GM21717 (cell line): ENCODE data around the gene RNF225.
"Not testable (repeated sequence)": the region's sequence is repeated elsewhere in the genome, so short reads cannot be mapped to it uniquely, and the experiment has no call there.

Experiments
- ATAC-seq: cut with Tn5 transposase; IDR thresholded peaks from one replicate; pipeline ENCODE4 v1.9.1; 2021; ENCODE audit warnings: mild to moderate bottlenecking, moderate library complexity; ENCODE audit not compliant: unreplicated experiment

Gene RNF225

GRCh38 chr19:58361900-58362271 is 33.6 kb upstream of the RNF225 start:
- ATAC-seq, result no peak

- ATAC-seq, result peak; percentile 81
Observed at GRCh38 chr19:58362272-58362994, 33.0 kb upstream of the RNF225 start, which contains the start of gene ZNF497. TSS of gene ZNF497 (minus strand) at chr19:58362751. CDS start at chr19:58357635, 5,116 bp downstream.

- ATAC-seq, result no peak
Observed at GRCh38 chr19:58364146-58364545, 31.3 kb upstream of the RNF225 start.

- no peak for ATAC-seq
Observed at GRCh38 chr19:58366585-58367430, 28.6 kb upstream of the RNF225 start.

GRCh38 chr19:58367698-58368454 is 27.6 kb upstream of the RNF225 start:
- no peak for ATAC-seq

- no peak for ATAC-seq
Observed at GRCh38 chr19:58368561-58369360, 26.7 kb upstream of the RNF225 start.

- no peak for ATAC-seq
Observed at GRCh38 chr19:58372311-58373133, 22.9 kb upstream of the RNF225 start.

GRCh38 chr19:58374200-58374599 is 21.3 kb upstream of the RNF225 start:
- no peak for ATAC-seq

- not testable (repeated sequence) for ATAC-seq
Observed at GRCh38 chr19:58376724-58377123, 18.7 kb upstream of the RNF225 start.

GRCh38 chr19:58379246-58379645 is 16.2 kb upstream of the RNF225 start:
- no peak for ATAC-seq

GRCh38 chr19:58380037-58380661 is 15.3 kb upstream of the RNF225 start:
- ATAC-seq, result no peak

- ATAC-seq, result peak; percentile 65
Observed at GRCh38 chr19:58380662-58381459, 14.6 kb upstream of the RNF225 start, which contains the start of gene ZNF837. TSS of gene ZNF837 (minus strand) at chr19:58381030. CDS start at chr19:58369332, 11,698 bp downstream.

GRCh38 chr19:58381460-58382212 is 13.8 kb upstream of the RNF225 start:
- no peak for ATAC-seq

- ATAC-seq, result no peak
Observed at GRCh38 chr19:58382997-58383603, 12.4 kb upstream of the RNF225 start.

- ATAC-seq, result no peak
Observed at GRCh38 chr19:58385313-58385890, 10.1 kb upstream of the RNF225 start.

- ATAC-seq, result no peak
Observed at GRCh38 chr19:58385891-58386575, 9.4 kb upstream of the RNF225 start.
